Activated naive CD4-positive, alpha-beta T cell treated with anti-CD3 and anti-CD28 coated beads, Interleukin-2, amount 50 U/mL, for 72 hours (primary cell): ENCODE results near the gene TNFRSF13B. TPM values are rescaled to one million over a fixed set of nuclear protein-coding genes. Genes with fewer than 3 reads are reported as not detected.
A peak's percentile ranks its signal among the peaks of the same experiment; 100 is the strongest.

Source experiments
- ATAC-seq, 2 donors: fragments of 150-1000 bp; cut with Tn5 transposase; 2 replicates each; pipeline ENCODE4 v1.10.0; 2021; ENCODE audit warnings: mild to moderate bottlenecking in 2 of 2, moderate library complexity in 2 of 2
- DNase-seq, 2 donors: peaks; one replicate each; pipeline ENCODE4 v3.0.0; 2021 to 2022; ENCODE audit warnings: low spot score in 2 of 2
- H3K27ac Mint-ChIP-seq, 2 donors: one replicate each; pipeline ENCODE4 v1.8.0; 2022; ENCODE audit warnings: mild to moderate bottlenecking in 2 of 2, mixed read lengths in 2 of 2
- H3K36me3 Mint-ChIP-seq, 2 donors: one replicate each; pipeline ENCODE4 v1.8.0; 2022; ENCODE audit warnings: mixed read lengths in 2 of 2
- H3K9me3 Mint-ChIP-seq, 2 donors: one replicate each; pipeline ENCODE4 v1.8.0; 2022; ENCODE audit warnings: mixed read lengths in 2 of 2
- total RNA-seq, 2 donors: library from RNA; stranded (reverse); gene quantifications; one replicate each; pipeline ENCODE4 v1.2.3, GENCODE V29; 2022

The TNFRSF13B gene
- total RNA-seq, 2 donors from 2014 or later: not detected

DNA sequence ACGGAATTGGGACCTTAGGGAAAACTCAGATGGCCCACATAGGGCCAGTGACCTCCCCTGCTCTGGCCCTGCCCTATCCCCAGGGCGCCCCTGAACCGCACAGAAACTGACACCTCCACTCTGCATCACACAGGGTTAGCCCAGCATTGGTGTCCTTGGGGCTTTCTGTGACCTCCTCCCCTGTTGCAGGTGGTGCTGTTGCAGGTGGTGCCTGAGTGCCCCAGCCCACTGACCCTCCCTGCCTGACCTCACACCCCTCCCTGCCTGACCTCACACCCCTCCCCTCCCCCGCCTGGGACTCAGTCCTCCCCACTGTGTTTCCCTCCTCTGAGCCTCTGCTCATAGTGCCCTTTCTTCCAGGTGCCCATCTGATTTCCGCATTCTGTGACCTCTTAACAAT lies 21.4 kb downstream of the TNFRSF13B start:
- ATAC-seq: no peak
- H3K9me3 Mint-ChIP-seq: peaks cover 1 to 11% of the 10 kb centered on the region in 2 donors

DNA sequence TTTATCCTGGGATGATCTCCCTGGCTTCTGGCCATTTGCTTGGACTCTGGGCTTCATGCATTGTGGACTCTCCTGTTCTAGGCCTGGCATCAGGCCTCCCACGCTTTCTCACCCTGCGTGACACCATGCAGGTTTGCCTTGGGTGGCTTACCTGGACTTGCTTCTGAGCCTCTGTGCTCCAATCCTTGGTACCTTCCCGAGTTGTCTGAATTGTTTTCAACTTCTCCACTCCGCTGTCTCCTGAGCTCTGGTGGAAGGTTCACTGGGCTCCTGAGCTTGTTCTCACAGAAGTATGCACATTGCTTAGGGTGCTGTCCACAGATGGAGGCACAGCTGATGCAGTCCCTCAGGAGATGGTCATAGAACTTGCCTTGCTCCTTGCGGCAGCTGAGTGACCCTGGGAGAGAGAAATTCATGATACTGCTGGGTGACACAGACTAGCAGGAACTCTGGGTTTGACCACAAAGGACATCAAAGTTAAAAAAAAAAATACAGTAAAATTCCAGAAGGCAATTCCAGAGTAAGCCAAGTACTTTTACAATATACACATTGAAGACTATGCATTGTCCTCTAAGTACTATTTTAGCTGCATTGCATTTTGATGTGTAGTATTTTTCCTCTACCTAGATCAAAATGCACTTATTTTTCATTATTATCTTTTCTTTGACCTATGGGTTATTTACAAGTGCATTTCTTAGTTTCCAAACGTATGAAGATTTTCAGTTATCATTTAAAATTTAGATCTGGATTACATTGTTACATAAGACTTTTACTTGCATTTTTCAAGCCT lies 23.1 kb downstream of the TNFRSF13B start:
- no peak for DNase-seq
- Mint-ChIP-seq H3K9me3 (peaks cover 0 to 10% of the 10 kb centered on the region in 2 donors), H3K36me3 (peaks cover 6% of the 10 kb centered on the region in 2 donors), H3K27ac (no peak overlapping the region)
- ATAC-seq: no peak

More for the DNA sequence above, 21.4 kb downstream of the TNFRSF13B start:
- no peak for DNase-seq
- Mint-ChIP-seq H3K27ac (no peak overlapping the region), H3K36me3 (peaks cover 6 to 7% of the 10 kb centered on the region in 2 donors)

DNA sequence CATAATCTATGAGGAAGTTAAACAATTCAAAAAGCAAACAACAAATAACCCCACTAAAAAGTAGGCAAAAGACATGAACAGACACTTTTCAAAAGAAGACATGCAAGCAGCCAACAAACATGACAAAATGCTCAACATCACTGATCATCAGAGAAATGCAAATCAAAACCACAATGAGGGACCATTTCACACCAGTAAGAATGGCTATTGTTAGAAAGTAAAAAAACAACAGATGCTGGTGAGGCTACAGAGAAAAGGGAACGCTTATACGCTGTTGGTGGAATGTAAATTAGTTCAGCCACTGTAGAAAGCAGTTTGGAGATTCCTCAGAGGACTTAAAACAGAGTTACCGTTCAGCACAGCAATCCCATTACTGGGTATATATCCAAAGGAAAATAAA lies 24.4 kb downstream of the TNFRSF13B start:
- peaks cover 0 to 10% of the 10 kb centered on the region in 2 donors for H3K9me3 Mint-ChIP-seq
- DNase-seq (no peak), ATAC-seq (no peak)
- no peak overlapping the region for H3K27ac Mint-ChIP-seq
- H3K36me3 Mint-ChIP-seq: peaks cover 6% of the 10 kb centered on the region in 2 donors

DNA sequence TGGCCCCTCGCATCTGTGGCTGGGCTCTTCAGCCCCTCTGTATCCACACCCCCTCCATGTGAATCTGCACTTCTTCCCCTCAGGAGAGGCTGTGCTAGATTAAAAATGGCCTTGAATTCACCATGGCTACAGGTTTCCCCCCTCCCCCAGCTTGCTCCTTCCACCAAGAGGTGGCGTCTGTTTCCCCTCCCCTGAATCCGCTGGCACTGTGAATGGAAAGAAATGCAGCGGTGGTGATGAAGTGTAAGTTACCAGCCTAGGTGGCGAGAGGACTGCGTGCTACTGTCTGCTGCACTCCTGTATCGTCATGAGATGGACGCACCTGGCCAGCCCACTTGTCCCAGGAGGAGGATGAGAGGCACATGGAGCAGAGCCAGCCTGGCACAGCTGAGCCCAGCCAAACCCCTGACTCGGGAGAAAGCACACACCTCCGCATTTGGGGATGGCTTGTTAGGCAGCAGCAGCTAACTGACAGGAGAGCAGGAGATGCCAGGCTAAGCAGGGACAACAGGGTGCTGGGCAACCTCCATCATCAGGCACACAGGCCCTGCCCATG lies 26.2 kb downstream of the TNFRSF13B start:
- ATAC-seq (no peak), DNase-seq (no peak)
- H3K27ac Mint-ChIP-seq: no peak overlapping the region
- peaks cover 0 to 10% of the 10 kb centered on the region in 2 donors for H3K9me3 Mint-ChIP-seq
- H3K36me3 Mint-ChIP-seq: peaks cover 6% of the 10 kb centered on the region in 2 donors

DNA sequence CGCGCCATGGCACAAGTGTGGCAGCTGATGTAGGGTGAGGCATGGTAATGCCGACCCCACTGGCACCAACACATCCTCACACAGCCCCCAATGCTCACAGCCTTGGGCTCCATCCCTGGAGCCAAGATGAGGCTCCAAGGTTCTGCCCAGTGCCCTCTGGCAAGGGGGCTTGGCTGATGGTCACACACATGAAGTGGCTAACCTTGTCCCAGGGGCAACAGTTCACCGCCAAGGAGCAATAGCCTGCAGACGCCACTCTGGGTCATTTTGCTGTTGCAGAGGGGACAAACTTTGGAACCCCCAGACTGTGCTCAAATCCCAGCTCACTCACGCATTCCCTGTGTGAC lies 26.8 kb downstream of the TNFRSF13B start:
- Mint-ChIP-seq H3K36me3 (peaks cover 6% of the 10 kb centered on the region in 2 donors), H3K9me3 (peaks cover 0 to 10% of the 10 kb centered on the region in 2 donors), H3K27ac (no peak overlapping the region)
- no peak for ATAC-seq
- DNase-seq: no peak

DNA sequence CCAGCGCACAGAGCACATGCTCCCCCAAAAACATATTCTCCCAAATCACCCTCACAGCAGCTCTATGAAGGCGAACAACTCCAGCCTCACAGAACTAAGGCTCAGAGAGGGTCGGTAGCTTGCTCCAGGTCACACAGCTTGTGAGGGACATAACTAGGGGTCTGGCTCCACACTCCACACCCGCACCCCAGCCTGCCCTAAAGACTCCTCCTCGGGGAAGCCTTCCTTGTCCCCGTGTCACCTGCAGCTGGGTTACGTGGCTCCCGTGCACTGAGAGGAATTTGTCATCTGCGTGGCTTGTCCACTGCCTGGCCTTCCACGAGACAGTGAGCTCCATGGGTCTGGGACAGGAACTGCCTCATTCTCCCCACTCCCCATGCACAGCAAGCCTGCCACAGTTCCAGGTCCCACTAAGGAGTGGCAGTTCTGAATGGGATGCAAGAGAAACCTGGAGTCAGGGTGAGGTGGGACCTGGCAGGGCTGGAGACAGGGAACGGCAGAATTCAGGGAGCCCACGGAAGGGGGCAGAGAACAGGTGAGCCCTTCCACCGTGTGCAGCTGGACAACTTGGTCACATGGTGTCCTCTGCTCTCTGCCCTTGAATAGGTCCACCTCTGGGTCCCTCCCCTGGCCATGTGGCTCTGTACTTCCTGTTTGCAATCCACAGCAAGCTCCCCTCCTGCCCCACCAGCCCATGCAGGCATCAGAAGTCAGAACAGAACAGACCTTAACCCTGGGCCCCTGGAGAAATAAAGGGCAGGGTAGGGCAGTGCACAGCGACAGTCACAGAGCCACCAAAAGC lies 27.4 kb downstream of the TNFRSF13B start:
- no peak for DNase-seq
- ATAC-seq: no peak
- Mint-ChIP-seq H3K27ac (no peak overlapping the region), H3K36me3 (peaks cover 6% of the 10 kb centered on the region in 2 donors), H3K9me3 (peaks cover 0 to 10% of the 10 kb centered on the region in 2 donors)

DNA sequence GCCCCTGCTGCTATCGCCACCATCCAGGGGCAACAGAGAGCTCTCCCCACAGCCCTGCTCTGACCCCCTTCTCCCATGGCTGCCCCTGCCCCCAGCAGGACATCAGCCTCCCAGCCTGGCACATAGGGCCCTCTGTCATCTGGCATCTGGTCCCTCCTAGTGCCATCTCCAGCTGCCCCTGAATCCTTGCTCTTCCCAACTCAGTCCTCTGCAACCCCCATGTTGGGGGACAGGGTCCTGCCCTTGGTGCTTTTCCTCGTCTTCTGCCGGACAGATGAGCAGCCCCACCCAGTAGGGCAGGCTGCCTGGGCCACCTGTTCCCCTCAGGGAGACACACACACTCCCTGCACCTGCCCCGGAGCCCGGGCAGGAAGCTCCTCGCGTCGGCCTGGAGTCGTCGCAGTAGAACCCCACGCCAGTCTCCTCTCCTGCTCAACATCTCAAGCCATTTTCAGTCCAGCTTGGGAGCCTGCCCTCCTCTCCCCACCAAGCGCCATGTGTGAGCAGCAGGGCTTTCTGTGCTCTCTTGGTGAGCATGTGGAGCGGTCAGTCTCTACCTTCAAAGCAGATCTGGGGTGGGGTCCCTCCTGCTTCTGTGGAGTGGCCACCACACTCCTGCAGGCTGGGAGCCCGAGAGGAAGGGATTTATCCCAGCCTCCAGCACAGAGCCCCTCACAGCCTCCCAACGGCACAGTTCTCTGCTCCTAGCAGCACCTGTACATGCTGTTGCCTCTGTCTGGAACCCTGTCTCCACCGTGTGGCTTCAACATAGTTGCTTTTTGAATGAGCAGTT lies 28.2 kb downstream of the TNFRSF13B start:
- peak overlapping the region in 1 of 2 donors; percentile 36 for H3K27ac Mint-ChIP-seq
- peaks cover 0 to 3% of the 10 kb centered on the region in 2 donors for H3K9me3 Mint-ChIP-seq
- DNase-seq: no peak
- H3K36me3 Mint-ChIP-seq: peaks cover 0 to 3% of the 10 kb centered on the region in 2 donors
- no peak for ATAC-seq

DNA sequence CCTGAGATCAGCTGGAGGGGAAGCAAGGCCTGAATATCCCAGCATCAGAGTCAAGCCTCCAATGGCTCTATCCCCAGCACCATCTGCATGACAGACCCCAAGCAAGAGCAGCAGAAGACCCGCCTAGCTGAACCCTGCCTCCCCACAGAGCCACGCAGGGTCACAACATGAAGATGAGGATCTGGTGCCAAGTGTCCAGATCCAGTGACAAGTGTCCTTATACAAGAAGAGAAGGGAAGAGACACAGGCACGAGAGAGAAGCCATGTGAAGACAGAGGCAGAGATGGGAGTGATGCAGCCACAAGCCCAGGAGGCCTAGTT lies 28.9 kb downstream of the TNFRSF13B start:
- H3K27ac Mint-ChIP-seq: peak overlapping the region in 1 of 2 donors; percentile 36
- H3K36me3 Mint-ChIP-seq: no peaks in the 10 kb centered on the region
- DNase-seq (no peak), ATAC-seq (no peak)
- no peaks in the 10 kb centered on the region for H3K9me3 Mint-ChIP-seq

DNA sequence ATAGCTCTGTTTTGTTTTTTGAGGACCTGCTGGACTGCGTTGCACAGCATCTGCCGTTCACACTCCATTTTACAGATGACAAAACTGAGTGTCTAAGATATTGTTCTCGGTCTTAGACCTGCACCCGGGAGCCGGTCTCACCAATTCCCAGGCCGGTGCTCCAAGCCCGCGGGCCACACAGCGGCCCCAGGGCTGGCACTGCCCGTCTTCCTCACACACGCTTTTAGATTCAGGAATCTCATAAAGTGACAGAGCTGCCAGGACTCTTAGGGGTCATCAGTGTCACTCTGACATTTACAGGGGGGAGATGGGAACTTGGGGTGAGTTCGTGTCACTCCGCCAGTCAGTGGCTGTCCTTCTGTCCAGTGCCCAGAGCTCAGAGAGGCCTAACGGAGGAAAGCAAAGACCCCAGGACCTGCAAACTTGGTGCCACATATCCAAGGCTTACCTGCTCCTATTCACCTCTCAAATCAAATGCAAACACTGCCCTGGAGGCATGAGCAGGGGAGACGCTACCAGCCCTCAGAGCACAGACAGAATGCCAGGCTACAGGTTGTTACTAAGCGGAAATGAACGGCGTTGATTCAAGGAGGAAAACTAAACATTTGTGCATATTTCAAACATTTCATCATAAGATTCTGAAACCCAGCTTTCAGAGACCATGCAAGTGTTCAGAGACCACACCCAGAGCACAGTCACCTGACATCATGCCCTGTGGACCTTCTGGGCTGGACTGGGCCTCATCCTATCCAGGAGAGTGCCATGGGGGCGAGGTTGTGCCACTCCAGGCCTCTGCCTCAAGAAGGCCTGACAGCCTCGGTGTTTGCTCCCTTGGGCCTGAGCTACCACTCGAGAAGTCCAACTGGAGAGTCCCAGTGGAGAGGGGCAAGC lies 29.5 kb downstream of the TNFRSF13B start:
- no peak for DNase-seq
- Mint-ChIP-seq H3K36me3 (no peaks in the 10 kb centered on the region), H3K27ac (peak overlapping the region in 1 of 2 donors; percentile 62), H3K9me3 (no peaks in the 10 kb centered on the region)
- ATAC-seq: no peak

DNA sequence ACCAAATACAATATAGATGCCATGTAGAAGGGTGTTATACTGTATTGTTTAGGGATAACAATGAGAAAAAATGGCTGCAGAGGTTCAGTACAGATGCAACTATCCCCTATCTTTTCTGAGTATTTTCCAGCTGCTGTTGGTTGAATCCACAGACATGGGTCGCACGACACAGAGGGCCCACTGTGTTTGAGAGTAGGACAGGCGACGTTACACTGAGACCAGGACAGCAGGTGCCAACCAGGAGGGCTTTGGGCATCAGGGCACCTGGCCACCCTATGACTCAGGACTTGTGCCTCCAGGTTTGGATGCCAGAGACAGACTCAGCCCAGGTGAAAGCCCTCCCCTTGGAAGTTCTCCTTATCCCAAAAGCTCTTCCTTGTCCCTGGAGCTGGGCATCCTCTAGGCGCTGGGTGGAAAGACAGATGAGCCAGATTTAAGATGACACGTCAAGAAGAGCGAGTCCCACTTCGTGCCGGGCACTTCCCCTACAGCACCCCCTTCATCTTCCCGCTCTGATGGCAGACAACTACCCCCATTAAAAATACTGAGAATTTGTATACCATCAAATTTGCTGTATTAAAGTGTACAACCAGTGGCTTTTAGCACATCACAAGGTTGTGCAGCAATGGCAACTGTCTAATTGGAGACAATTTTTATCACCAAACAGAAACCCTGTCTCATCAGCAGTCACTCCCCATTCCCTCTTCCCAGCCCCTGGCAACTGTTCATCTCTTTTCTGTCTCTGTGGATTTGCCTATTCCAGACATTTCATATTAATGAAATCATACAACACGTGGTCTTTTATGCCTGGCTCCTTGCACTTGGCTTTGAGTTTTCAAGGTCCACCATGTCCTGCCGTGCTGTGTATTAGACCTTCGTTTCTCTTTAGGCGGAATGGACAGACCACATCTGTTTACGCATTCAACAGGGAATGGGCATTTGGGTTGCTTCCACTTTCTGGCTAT lies 30.6 kb downstream of the TNFRSF13B start:
- Mint-ChIP-seq H3K9me3 (no peaks in the 10 kb centered on the region), H3K27ac (no peak overlapping the region), H3K36me3 (no peaks in the 10 kb centered on the region)
- DNase-seq: peak in 1 of 2 donors; percentile 31
- no peak for ATAC-seq

DNA sequence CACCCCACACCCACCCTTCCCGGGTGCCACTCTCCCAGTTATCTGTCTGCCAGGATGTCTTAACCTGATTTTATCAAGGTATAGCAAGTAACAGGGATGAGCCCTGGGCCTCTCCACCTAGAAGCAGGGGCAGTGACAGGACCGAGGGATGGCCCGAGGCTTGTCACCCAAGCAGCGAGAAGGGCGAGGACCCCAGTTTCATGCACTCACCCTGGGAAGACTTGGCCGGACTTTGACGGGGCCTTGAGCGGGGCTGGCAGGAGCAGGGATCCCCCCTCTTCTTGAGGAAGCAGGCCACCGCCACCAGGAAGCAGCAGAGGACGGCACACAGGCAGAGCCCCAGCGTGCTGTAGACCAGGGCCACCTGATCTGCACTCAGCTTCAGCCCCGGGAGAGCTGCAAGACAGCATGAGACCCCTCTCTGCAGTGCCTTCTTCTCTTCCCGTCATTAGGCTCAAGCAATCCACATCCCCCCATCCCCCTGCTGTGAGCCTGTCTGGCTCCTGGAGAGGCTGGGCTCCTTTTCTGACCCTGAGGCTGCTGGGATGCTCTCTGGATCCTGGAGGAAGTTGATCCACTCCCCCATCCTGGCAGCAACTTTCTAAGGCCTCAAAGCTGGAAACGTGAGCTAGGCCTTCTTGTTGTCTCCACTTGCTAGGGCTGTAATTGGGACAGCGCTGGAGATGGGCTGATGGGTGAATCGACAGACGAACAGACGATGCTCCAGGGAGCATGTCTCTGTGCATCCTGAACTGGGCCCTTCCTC lies 31.6 kb downstream of the TNFRSF13B start:
- DNase-seq: peak in 1 of 2 donors; percentile 43

DNA sequence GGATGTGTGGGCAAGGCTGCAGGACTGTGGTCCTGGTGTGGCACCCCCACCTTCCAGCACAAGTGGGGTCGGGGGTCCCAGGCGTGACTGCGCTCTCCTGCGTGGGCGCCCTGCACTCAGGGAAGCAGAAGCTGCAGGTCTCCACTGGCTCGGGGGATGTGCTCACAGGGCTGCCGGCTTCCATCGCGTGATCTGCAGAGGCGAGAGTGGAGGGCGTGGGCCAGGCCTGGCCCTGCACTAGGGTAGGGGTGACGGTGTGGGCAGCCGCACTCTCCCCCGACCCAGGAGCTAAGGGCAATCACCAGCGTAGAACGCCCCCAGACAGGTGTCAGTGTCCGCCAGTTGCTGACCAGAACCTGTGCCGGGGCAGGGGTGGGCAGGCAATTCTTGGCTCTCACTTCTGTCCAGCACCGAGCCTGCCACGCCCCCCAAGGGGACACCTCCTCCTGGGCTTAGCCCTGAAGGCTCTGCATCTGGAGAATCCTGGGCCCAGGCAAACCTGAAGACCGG lies 32.3 kb downstream of the TNFRSF13B start:
- peak in 1 of 2 donors; percentile 18 for DNase-seq
- Mint-ChIP-seq H3K27ac (no peak overlapping the region), H3K9me3 (no peaks in the 10 kb centered on the region), H3K36me3 (no peaks in the 10 kb centered on the region)
- no peak for ATAC-seq

More for the DNA sequence above, 31.6 kb downstream of the TNFRSF13B start:
- H3K27ac Mint-ChIP-seq: no peak overlapping the region
- H3K36me3 Mint-ChIP-seq: no peaks in the 10 kb centered on the region
- no peak for ATAC-seq
- H3K9me3 Mint-ChIP-seq: no peaks in the 10 kb centered on the region

DNA sequence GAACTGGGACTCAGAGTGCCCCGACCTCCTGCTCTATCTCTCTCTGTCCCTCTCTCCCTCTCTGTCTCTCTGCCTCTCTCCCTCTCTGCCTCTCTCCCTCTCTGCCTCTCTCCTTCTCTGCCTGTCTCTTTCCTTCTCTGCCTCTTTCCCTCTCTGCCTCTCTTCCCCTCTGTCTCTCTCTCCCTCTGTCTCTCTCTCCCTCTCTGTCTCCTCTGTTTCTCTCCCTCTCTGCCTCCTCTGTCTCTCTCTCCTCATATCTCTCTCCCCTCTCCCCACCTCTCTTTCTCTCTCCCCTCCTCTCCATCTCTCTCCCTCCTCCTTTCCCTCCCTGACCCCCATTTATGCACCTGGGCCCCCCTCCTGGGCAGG lies 32.7 kb downstream of the TNFRSF13B start:
- H3K36me3 Mint-ChIP-seq: no peaks in the 10 kb centered on the region
- no peaks in the 10 kb centered on the region for H3K9me3 Mint-ChIP-seq
- ATAC-seq: no peak

More for the DNA sequence above, 32.7 kb downstream of the TNFRSF13B start:
- H3K27ac Mint-ChIP-seq: no peak overlapping the region
- DNase-seq: no peak
